ENCODE data around the gene FIBCD1.

The FIBCD1 gene

DNA sequence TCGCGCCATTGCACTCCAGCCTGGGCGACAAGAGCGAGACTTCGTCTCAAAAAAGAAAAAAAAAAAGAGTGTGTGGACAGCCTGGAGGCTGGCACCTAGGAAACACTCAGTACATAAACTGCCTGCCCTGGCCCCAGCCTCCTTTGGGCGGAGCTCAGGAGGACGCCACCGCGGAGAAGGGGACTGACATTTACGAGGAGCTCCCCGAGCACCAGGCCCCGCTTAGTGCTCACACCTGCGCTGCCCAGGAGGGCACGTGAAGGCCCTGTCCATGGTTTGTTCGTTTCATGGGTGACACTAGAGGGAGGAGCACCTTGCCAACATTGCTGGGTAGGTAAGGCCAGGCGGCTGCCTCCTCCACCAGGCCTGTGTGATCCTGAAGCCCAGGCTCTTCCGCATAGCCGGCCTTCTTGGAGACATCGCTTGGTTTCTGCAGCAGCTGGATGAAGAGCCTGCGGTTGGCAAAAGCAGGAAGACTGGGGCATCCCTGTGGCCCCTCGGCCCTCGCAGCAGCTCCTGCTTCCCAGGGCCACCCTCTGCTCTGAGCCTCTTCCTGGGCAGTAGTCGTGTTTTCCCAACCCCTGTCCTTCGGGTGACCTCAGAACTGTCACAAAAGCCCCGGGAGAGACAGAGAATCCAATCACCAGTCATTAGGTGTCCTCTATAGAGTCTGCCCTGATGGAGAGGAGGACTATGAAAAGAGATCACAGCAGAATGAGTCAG is 43.8 kb upstream of the FIBCD1 start:
- no peak for TF ChIP-seq CTCF (IDR thresholded peaks at IDR 0.05)
- intact Hi-C loops (cut with DNase I; ENCODE audit: low total_unique reads): no loop called here

GRCh38 chr9:130981756-130982137 is 42.7 kb upstream of the FIBCD1 start:
- H3K27me3 ChIP-seq: peaks cover 0 to 54% of the 10 kb centered on the region in 2 donors
- no peak overlapping the region for H3K27ac ChIP-seq
- intact Hi-C loops (cut with DNase I; ENCODE audit: low total_unique reads): no loop called here
- H3K4me3 ChIP-seq: no peak overlapping the region
- H3K36me3 ChIP-seq: no peaks in the 10 kb centered on the region
- H3K4me1 ChIP-seq: no peaks in the 10 kb centered on the region
- TF ChIP-seq CTCF (IDR thresholded peaks at IDR 0.05): no peak
- no peak for DNase-seq
- H3K9me3 ChIP-seq: no peaks in the 10 kb centered on the region

More for the DNA sequence above, 43.8 kb upstream of the FIBCD1 start:
- no peak for DNase-seq
- Histone ChIP-seq H3K27ac (no peak overlapping the region), H3K36me3 (no peaks in the 10 kb centered on the region), H3K4me3 (no peak overlapping the region), H3K27me3 (peaks cover 0 to 52% of the 10 kb centered on the region in 2 donors), H3K4me1 (no peaks in the 10 kb centered on the region), H3K9me3 (no peaks in the 10 kb centered on the region)

DNA sequence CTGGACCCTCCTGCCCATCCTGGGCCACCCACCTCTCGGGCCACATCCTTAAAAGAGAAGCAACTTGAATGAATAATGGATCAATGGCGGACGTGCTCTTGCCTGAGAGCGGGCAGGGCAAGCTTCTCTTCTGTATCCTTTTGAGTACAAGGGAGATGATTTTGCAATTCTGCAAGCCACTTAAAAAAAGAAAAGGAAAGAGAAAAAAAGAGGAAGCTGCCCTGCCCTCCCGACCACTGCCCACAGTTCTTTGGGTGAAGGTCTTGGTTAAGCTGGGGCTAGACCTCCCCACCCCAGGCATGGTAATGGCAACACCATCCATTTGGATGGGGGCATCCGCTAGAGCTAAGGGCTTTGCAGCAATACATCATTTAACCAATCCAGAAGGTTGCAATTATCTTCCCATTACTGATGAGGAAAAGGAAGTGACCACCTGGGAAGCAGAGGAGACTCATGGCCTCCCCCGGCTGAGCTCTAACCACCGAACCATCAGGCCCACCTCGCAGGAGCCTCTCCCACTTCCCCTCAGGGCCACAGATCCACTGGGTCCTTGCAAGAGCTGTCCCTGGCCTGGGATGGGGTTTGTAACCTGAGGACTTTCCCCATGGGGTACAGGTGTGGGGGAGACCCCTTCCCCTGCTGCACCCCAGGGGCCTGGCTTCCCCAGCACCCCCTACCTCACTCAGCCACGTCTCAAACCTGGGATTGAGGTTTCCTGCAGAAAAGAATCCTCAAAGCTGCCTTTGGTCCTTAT is 42.1 kb upstream of the FIBCD1 start:
- H3K36me3 ChIP-seq: no peaks in the 10 kb centered on the region
- H3K27ac ChIP-seq: no peak overlapping the region
- DNase-seq: no peak
- H3K9me3 ChIP-seq: no peaks in the 10 kb centered on the region
- no peaks in the 10 kb centered on the region for H3K4me1 ChIP-seq
- intact Hi-C loops (cut with DNase I; ENCODE audit: low total_unique reads): no loop called here
- H3K4me3 ChIP-seq: no peak overlapping the region
- TF ChIP-seq CTCF (IDR thresholded peaks at IDR 0.05): no peak
- H3K27me3 ChIP-seq: peaks cover 0 to 52% of the 10 kb centered on the region in 2 donors

DNA sequence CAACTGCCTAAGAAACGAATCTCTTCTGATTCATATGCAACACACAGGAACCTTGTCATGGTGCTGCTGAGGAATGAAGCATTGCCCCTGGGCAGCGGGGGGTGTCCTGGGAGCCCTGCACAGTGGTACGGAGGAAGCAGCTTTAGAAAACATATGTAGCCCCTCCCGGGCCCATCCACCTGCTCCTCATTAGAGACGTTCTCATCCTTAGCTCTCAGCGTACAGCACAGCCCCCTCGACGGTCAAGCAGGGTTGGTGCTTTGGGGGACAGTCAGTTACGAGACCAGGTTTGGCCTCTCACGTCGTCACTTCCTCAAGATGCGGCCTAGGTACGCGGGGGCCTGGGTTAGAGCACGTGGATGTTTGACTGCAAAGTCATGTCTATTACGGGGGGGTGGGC is 41.5 kb upstream of the FIBCD1 start:
- no peak for TF ChIP-seq CTCF (IDR thresholded peaks at IDR 0.05)
- intact Hi-C loops (cut with DNase I; ENCODE audit: low total_unique reads): no loop called here
- DNase-seq: no peak
- Histone ChIP-seq H3K36me3 (no peaks in the 10 kb centered on the region), H3K9me3 (no peaks in the 10 kb centered on the region), H3K4me1 (no peaks in the 10 kb centered on the region), H3K27ac (no peak overlapping the region), H3K27me3 (peaks cover 0 to 46% of the 10 kb centered on the region in 2 donors), H3K4me3 (no peak overlapping the region)

- Histone ChIP-seq H3K4me1 (no peaks in the 10 kb centered on the region), H3K4me3 (no peak overlapping the region), H3K27ac (no peak overlapping the region), H3K27me3 (peaks cover 0 to 45% of the 10 kb centered on the region in 2 donors), H3K9me3 (no peaks in the 10 kb centered on the region), H3K36me3 (no peaks in the 10 kb centered on the region)
- no peak for TF ChIP-seq CTCF (IDR thresholded peaks at IDR 0.05)
- intact Hi-C loops (cut with DNase I; ENCODE audit: low total_unique reads): no loop called here
- DNase-seq: no peak
Measured at GRCh38 chr9:130979591-130980385, 40.7 kb upstream of the FIBCD1 start.

All from tibial artery (tissue), 4 donors.